GM12872 (cell line): ENCODE results near the gene STK11.

Source experiments
- TF ChIP-seq, protein P1 (sequence below): IDR thresholded peaks from 3 replicates; pipeline ENCODE4 v1.5.1; 2011; ENCODE audit warnings: low read depth, mild to moderate bottlenecking, low read length, moderate library complexity; ENCODE audit not compliant: insufficient read depth

Gene STK11

DNA sequence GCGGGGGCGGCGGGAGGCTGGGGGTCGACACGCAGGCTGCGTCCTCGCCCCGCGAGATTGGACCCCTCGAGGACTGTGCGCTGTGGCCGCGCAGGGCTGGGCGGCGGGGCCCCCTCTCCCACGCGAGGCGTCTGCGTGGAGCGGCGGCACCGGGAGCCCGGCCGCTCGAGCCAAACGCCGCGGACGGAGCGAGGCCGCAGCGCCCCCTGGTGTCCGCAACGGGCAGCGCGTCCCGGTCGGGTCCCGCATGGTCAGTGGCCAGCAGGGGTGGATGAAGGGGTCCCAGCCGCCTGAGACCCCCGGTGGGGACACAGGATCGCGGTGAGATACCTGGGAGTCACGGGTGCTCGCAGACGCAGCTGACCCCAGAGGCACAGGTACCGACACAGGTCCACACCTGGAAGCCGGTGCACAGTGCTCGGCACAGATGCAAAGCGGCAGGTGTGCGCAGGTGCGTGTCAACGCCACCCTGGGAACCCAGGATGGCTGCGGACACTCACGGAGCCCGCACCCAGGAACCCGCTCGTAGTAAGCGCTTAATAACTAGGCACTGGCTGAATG is 61.4 kb downstream of the STK11 start:
- TF ChIP-seq, protein P1, sequence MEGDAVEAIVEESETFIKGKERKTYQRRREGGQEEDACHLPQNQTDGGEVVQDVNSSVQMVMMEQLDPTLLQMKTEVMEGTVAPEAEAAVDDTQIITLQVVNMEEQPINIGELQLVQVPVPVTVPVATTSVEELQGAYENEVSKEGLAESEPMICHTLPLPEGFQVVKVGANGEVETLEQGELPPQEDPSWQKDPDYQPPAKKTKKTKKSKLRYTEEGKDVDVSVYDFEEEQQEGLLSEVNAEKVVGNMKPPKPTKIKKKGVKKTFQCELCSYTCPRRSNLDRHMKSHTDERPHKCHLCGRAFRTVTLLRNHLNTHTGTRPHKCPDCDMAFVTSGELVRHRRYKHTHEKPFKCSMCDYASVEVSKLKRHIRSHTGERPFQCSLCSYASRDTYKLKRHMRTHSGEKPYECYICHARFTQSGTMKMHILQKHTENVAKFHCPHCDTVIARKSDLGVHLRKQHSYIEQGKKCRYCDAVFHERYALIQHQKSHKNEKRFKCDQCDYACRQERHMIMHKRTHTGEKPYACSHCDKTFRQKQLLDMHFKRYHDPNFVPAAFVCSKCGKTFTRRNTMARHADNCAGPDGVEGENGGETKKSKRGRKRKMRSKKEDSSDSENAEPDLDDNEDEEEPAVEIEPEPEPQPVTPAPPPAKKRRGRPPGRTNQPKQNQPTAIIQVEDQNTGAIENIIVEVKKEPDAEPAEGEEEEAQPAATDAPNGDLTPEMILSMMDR = peak; percentile 85

GRCh38 chr19:1267477-1268225 is 62.1 kb downstream of the STK11 start:
- TF ChIP-seq, protein P1 = no peak

- TF ChIP-seq, protein P1 = no peak
Measured at GRCh38 chr19:1268226-1269064, 62.9 kb downstream of the STK11 start.

- TF ChIP-seq, protein P1 = no peak
Measured at GRCh38 chr19:1269065-1269477, 63.5 kb downstream of the STK11 start, which contains the start of gene CIRBP. TSS of gene CIRBP (plus strand) at chr19:1269332. CDS start at chr19:1270934, 1,602 bp downstream.

GRCh38 chr19:1269478-1270212 is 64.1 kb downstream of the STK11 start:
- TF ChIP-seq, protein P1 = no peak

- TF ChIP-seq, protein P1 = no peak
Measured at GRCh38 chr19:1270213-1270853, 64.8 kb downstream of the STK11 start.
